GM12891 (cell line): ENCODE data around the gene IPO4.

ENCODE experiments used
- DNase-seq: peaks from one replicate; pipeline ENCODE4 v3.0.0; 2011; ENCODE audit warnings: low spot score; ENCODE audit not compliant: insufficient read length
- FAIRE-seq: peaks from 2 replicates; lab custom pipeline; 2011; peaks lifted over from hg19 to GRCh38; lab: Jason Lieb, UNC
- PAX5 ChIP-seq: IDR thresholded peaks from 2 replicates; pipeline ENCODE4 v1.6.1; 2011; ENCODE audit warnings: low read length, moderate library complexity, mild to moderate bottlenecking; ENCODE audit not compliant: insufficient read depth, severe bottlenecking
- POLR2A ChIP-seq: IDR thresholded peaks from 2 replicates; pipeline ENCODE4 v1.6.1; 2011; ENCODE audit warnings: low read depth, low read length, control low read depth
- POLR2AphosphoS5 ChIP-seq: IDR thresholded peaks from 2 replicates; pipeline ENCODE4 v1.6.1; 2011; ENCODE audit warnings: low read depth, low read length, control low read depth
- POU2F2 ChIP-seq: IDR thresholded peaks from 2 replicates; pipeline ENCODE4 v1.6.1; 2011; ENCODE audit warnings: low read depth, mild to moderate bottlenecking, control low read depth, low read length, moderate library complexity
- SPI1 ChIP-seq: IDR thresholded peaks from 2 replicates; pipeline ENCODE4 v1.6.1; 2011; ENCODE audit warnings: low read depth, low read length, control low read depth
- TAF1 ChIP-seq: IDR thresholded peaks from 2 replicates; pipeline ENCODE4 v1.6.1; 2011; ENCODE audit warnings: low read depth, low read length, control low read depth

The IPO4 gene

DNA sequence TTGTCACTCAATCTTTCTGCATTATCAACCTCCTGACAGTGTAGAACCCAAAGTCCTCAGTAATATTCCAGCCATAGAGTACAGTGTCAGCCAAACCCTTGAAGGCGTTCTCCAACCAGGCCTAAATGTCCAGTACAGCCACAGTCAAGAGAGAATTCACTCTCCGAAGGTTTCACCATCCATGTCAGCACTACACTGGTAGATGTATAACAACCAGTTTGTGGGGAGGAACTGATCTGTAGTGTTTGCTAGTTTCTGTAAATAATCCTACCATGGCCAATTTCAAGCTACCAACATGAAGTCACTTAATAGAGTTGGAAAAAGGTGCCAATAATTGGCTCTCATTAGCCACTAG is 27.7 kb upstream of the IPO4 start:
- FAIRE-seq, result no peak
- TF ChIP-seq TAF1 (no peak), PAX5 (no peak), SPI1 (no peak), POLR2AphosphoS5 (no peak), POLR2A (no peak), POU2F2 (no peak)
- no peak for DNase-seq

GRCh38 chr14:24215495-24216344 is 27.1 kb upstream of the IPO4 start, which contains the start of gene MDP1:
Gene MDP1, minus strand, starts transcription at chr14:24216066. Its CDS starts 111 bp downstream, at chr14:24215955.
- FAIRE-seq (peak; percentile 97), DNase-seq (peak; percentile 69)
- TF ChIP-seq PAX5, result no peak
- peak; percentile 82; the same call in 1 of the 2 replicates for TF ChIP-seq POLR2AphosphoS5
- peak; percentile 78 for TF ChIP-seq POLR2A
- TF ChIP-seq TAF1, result peak; percentile 77
- peak; percentile 42; the same call in 1 of the 2 replicates for TF ChIP-seq POU2F2
- TF ChIP-seq SPI1, result peak; percentile 27; the same call in 1 of the 2 replicates

- TF ChIP-seq POLR2AphosphoS5 (no peak), PAX5 (no peak), POU2F2 (no peak), TAF1 (no peak), POLR2A (no peak)
- DNase-seq (no peak), FAIRE-seq (no peak)
Observed at GRCh38 chr14:24213866-24214662, 25.4 kb upstream of the IPO4 start.

DNA sequence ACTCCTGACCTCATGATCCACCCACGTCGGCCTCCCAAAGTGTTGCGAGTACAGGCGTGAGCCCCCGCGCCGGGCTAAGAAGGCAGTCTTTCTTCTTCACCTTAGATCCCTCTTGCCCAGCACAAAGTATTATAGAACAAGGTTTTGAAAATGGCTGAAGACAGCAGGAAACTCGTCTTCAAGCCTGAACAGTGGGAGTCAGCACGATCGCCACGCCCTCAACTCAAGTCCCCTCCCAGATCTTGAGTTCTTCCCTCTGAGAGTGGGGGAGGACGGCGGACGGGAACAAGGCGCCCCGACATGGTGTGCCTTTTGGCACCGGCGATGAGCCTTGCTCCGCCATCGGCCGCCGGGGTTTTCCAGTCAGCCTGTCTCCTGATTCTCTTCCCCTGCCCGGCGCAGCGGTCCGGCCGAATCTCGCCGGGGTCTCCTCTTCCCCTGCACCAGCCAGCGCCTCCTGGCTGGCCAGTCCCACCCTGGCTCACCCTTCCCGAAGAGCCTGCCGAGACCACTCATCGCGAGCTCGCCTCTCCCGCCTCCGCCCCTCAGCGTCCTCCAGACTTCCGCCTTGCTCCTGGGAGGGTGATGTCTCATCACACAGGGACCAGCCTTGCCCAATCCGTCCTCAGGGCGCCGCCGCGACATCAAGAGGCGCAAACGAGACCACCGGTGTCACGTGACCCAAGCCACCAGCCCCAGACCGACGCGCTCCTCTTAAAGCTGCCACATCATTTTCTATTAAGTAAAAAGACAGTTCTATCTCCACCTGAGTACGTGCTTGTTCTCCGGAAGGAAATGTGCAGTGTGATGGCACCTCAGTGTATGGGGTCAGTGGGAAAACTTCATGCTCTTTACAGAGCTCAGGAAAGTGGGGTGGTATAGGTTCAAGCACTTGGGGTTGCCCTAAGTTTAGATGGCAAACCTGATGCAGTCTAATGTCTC is 24.6 kb upstream of the IPO4 start, which contains the start of gene CHMP4A:
Gene CHMP4A, minus strand, starts transcription at position 565 of the 942 bp plus-strand sequence. Its CDS starts 49 bp downstream, at position 516.
- TF ChIP-seq POLR2AphosphoS5 (peak; percentile 97), SPI1 (0 out of 2 replicates have a peak, but pooled peaks have one; percentile 33), POU2F2 (peak; percentile 72; the same call in 1 of the 2 replicates), TAF1 (peak; percentile 68), PAX5 (no peak), POLR2A (peak; percentile 95)
- FAIRE-seq (peak; percentile 96), DNase-seq (peak; percentile 89)

- FAIRE-seq (no peak), DNase-seq (no peak)
- TF ChIP-seq TAF1 (no peak), POLR2A (no peak), PAX5 (no peak), POLR2AphosphoS5 (no peak), SPI1 (no peak), POU2F2 (no peak)
Observed at GRCh38 chr14:24211311-24211710, 22.7 kb upstream of the IPO4 start.

- no peak for DNase-seq
- no peak for TF ChIP-seq POLR2A
- TF ChIP-seq PAX5, result no peak
- no peak for TF ChIP-seq POU2F2
- no peak for TF ChIP-seq SPI1
- no peak for TF ChIP-seq TAF1
- TF ChIP-seq POLR2AphosphoS5, result no peak
- no peak for FAIRE-seq
Observed at GRCh38 chr14:24207625-24208024, 19.0 kb upstream of the IPO4 start.

- TF ChIP-seq POLR2A (no peak), TAF1 (no peak), POU2F2 (no peak), SPI1 (no peak), PAX5 (no peak), POLR2AphosphoS5 (no peak)
- FAIRE-seq (no peak), DNase-seq (no peak)
Observed at GRCh38 chr14:24207104-24207551, 18.5 kb upstream of the IPO4 start.
